ENCODE results near the gene TBRG4.

The TBRG4 gene

GRCh38 chr7:45145881-45146280, 34.4 kb upstream of the TBRG4 start:
- ChIA-PET POLR2A (no interaction called here), CTCF (interaction anchor here (0.7 kb wide), 1 partner anchor 29 kb away, joined by 4 read pairs; no protein-coding TSS in a partner anchor)
- no peak overlapping the region for H3K27ac ChIP-seq (ENCODE audit: extremely low read depth, low read depth, low read length)
- no peaks in the 10 kb centered on the region for H3K9me3 ChIP-seq (ENCODE audit: control insufficient read depth, insufficient read depth, low read depth, low read length)
- no peaks in the 10 kb centered on the region for H3K36me3 ChIP-seq (ENCODE audit: control insufficient read depth in 2 of 2, insufficient read depth in 1 of 2, low read length in 2 of 2)
- no peak overlapping the region for H3K4me3 ChIP-seq (ENCODE audit: low read depth, low read length)
- no peaks in the 10 kb centered on the region for H3K4me1 ChIP-seq (ENCODE audit: control insufficient read depth, insufficient read depth, low read length)
- TF ChIP-seq ZNF174 (tag by site-specific recombination; IDR thresholded peaks at IDR 0.05) (no peak), ZSCAN18 (tag by site-specific recombination; IDR thresholded peaks at IDR 0.05) (no peak), HOXA7 (CRISPR knock-in tag; IDR thresholded peaks at IDR 0.05; ENCODE audit: borderline replicate concordance) (no peak), ZNF544 (tag by site-specific recombination; IDR thresholded peaks at IDR 0.05) (no peak), ZNF138 (tag by site-specific recombination; IDR thresholded peaks at IDR 0.05; ENCODE audit: borderline replicate concordance) (no peak), ZNF184 (tag by site-specific recombination; IDR thresholded peaks at IDR 0.05) (no peak), GLIS1 (tag by site-specific recombination; IDR thresholded peaks at IDR 0.05) (no peak), ZNF670 (tag by site-specific recombination; IDR thresholded peaks at IDR 0.05; ENCODE audit: low read depth) (no peak), ZNF488 (tag by site-specific recombination; IDR thresholded peaks at IDR 0.05) (no peak), PRDM10 (tag by site-specific recombination; IDR thresholded peaks at IDR 0.05) (no peak), YY2 (tag by site-specific recombination; IDR thresholded peaks at IDR 0.05) (no peak)

GRCh38 chr7:45143616-45144015, 32.1 kb upstream of the TBRG4 start:
- no peaks in the 10 kb centered on the region for H3K36me3 ChIP-seq (ENCODE audit: control insufficient read depth in 2 of 2, insufficient read depth in 1 of 2, low read length in 2 of 2)
- H3K4me3 ChIP-seq (ENCODE audit: low read depth, low read length): no peak overlapping the region
- no peaks in the 10 kb centered on the region for H3K4me1 ChIP-seq (ENCODE audit: control insufficient read depth, insufficient read depth, low read length)
- ChIA-PET CTCF (interaction anchor here (0.6 to 1.0 kb wide), 3 partner anchors 10 to 52 kb away, joined by 3 to 4 read pairs (median 3); no protein-coding TSS in a partner anchor), POLR2A (no interaction called here)
- H3K9me3 ChIP-seq (ENCODE audit: control insufficient read depth, insufficient read depth, low read depth, low read length): no peaks in the 10 kb centered on the region
- no peak overlapping the region for H3K27ac ChIP-seq (ENCODE audit: extremely low read depth, low read depth, low read length)
- no peak for TF ChIP-seq ZNF473 (tag by site-specific recombination; IDR thresholded peaks at IDR 0.05)
- no peak for TF ChIP-seq ZNF580 (tag by site-specific recombination; IDR thresholded peaks at IDR 0.05)
- no peak for TF ChIP-seq ZNF223 (tag by site-specific recombination; IDR thresholded peaks at IDR 0.05)
- no peak for TF ChIP-seq ZNF830 (tag by site-specific recombination; IDR thresholded peaks at IDR 0.05; ENCODE audit: low read depth)
- TF ChIP-seq ZNF585B (tag by site-specific recombination; IDR thresholded peaks at IDR 0.05): no peak
- no peak for TF ChIP-seq CTCF (tag by site-specific recombination; IDR thresholded peaks at IDR 0.05)
- TF ChIP-seq ZNF518A (tag by site-specific recombination; conservative IDR thresholded peaks at IDR 0.05; ENCODE audit: low read depth): no peak
- TF ChIP-seq ZNF350 (tag by site-specific recombination; IDR thresholded peaks at IDR 0.05): no peak
- TF ChIP-seq ZNF202 (tag by site-specific recombination; IDR thresholded peaks at IDR 0.05; ENCODE audit: borderline replicate concordance): no peak
- no peak for TF ChIP-seq ZNF18 (tag by site-specific recombination; IDR thresholded peaks at IDR 0.05)

Data from HEK293 (cell line).